Body of pancreas (tissue), 4 donors: ENCODE data around the gene MAPK10.

Experiments
- CTCF ChIP-seq, 7 experiments: fragments of 450-650 bp in 4 of 7; fragments of 200-600 bp in 3 of 7; sonication (generic) in 3 of 7; IDR thresholded peaks; one replicate each; pipeline ENCODE4 v1.5.1; 2016 to 2019; ENCODE audit warnings: antibody characterized with exemption in 7 of 7
- POLR2A ChIP-seq, 3 donors: fragments of 450-650 bp; IDR thresholded peaks; one replicate each; pipeline ENCODE4 v1.6.1; 2016; ENCODE audit warnings: antibody characterized with exemption in 3 of 3, mild to moderate bottlenecking in 2 of 3

- TF ChIP-seq CTCF (IDR thresholded peaks at IDR 0.05): no peak
- TF ChIP-seq POLR2A (IDR thresholded peaks at IDR 0.05): no peak
These were observed 52.4 kb downstream of the MAPK10 start for GRCh38 chr4:86307432-86307831.
